Lung (tissue), 12 donors: Measurements from ENCODE around the gene ZYG11B. TPM values are rescaled to one million over a fixed set of nuclear protein-coding genes. Genes with fewer than 3 reads are reported as not detected.
A peak's percentile ranks its signal among the peaks of the same experiment; 100 is the strongest.
"Not testable (repeated sequence)": the region's sequence is repeated elsewhere in the genome, so short reads cannot be mapped to it uniquely, and the experiment has no call there.

Experiments used
- ATAC-seq: fragments of 200-7000 bp; cut with Tn5 transposase; one replicate; pipeline ENCODE4 v1.9.1; 2020; ENCODE audit warnings: moderate number of reproducible peaks; ENCODE audit not compliant: insufficient read depth, low FRiP score
- DNase-seq, 3 donors: peaks; one replicate each; pipeline ENCODE4 v3.0.0-alpha.2; 2013 to 2017
- H3K27ac ChIP-seq, 2 donors: one replicate each; pipeline ENCODE4 v1.5.1; 2013; ENCODE audit warnings: mild to moderate bottlenecking in 2 of 2, moderate library complexity in 2 of 2, control low read depth in 1 of 2, inconsistent platforms in 1 of 2, low read depth in 1 of 2, low read length in 1 of 2
- H3K27me3 ChIP-seq, 3 donors: one replicate each; pipeline ENCODE4 v1.5.1; 2013; ENCODE audit warnings: low read length in 2 of 3; ENCODE audit not compliant: control insufficient read depth in 3 of 3, insufficient read depth in 3 of 3
- H3K36me3 ChIP-seq, 4 donors: one replicate each; pipeline ENCODE4 v1.5.1; 2013; ENCODE audit warnings: low read length in 4 of 4, mild to moderate bottlenecking in 1 of 4, moderate library complexity in 1 of 4; ENCODE audit not compliant: control insufficient read depth in 4 of 4, insufficient read depth in 4 of 4
- H3K4me1 ChIP-seq, 5 donors: one replicate each; pipeline ENCODE4 v1.5.1; 2013; ENCODE audit warnings: low read length in 5 of 5, mild to moderate bottlenecking in 2 of 5, moderate library complexity in 1 of 5; ENCODE audit not compliant: control insufficient read depth in 5 of 5, insufficient read depth in 5 of 5
- H3K4me3 ChIP-seq: one replicate; pipeline ENCODE4 v1.5.1; 2013; ENCODE audit warnings: mild to moderate bottlenecking, control low read depth, moderate library complexity
- H3K9ac ChIP-seq, 2 donors: one replicate each; pipeline ENCODE4 v1.5.1; 2013; ENCODE audit warnings: low read length in 2 of 2, control low read depth in 1 of 2; ENCODE audit not compliant: insufficient read depth in 1 of 2
- H3K9me3 ChIP-seq, 4 donors: one replicate each; pipeline ENCODE4 v1.5.1; 2013; ENCODE audit warnings: low read length in 3 of 4, mild to moderate bottlenecking in 1 of 4, moderate library complexity in 1 of 4; ENCODE audit not compliant: control insufficient read depth in 4 of 4, insufficient read depth in 3 of 4
- CTCF ChIP-seq: IDR thresholded peaks from 2 replicates; pipeline ENCODE4 v1.5.1; 2012; ENCODE audit warnings: mild to moderate bottlenecking; ENCODE audit errors: control extremely low read depth, extremely low read depth
- WGBS, 2 donors: extraction: QIAGEN DNeasy Blood & Tissue Kit; methylation state at CpG; one replicate each; pipeline ENCODE4 v1.1.7; 2013; 5-methylcytosine and 5-hydroxymethylcytosine counted together
- polyA plus RNA-seq, 2 donors: library from polyadenylated mRNA; stranded (reverse); fragments of 200-250 nt; gene quantifications; one replicate each; pipeline ENCODE4 v1.2.1, GENCODE V29; 2013
- total RNA-seq, 2 donors: library from RNA; depleted of rRNA in 1 of 2; stranded (reverse); fragments of >200 nt in 1 of 2; gene quantifications; one replicate each; pipeline ENCODE4 v1.2.1, GENCODE V29; 2014 to 2021
- donor health status: control.
- donor health status: control.
- donor health status: Bipolar disorder and iron deficiency.
- donor health status: healthy.
- donor health status: DM: yes; HTN: yes; CAD: no.

Gene ZYG11B
- total and polyA plus RNA-seq, 4 donors: 5.7 to 39.0 (median 16.8) TPM

GRCh38 chr1:52801011-52801410 is 74.8 kb downstream of the ZYG11B start:
- TF ChIP-seq CTCF: no peak
- H3K36me3 ChIP-seq: peaks cover 12 to 17% (median 15%) of the 10 kb centered on the region in 4 donors
- H3K9ac ChIP-seq: no peak overlapping the region
- no peak overlapping the region for H3K27ac ChIP-seq
- H3K4me3 ChIP-seq: no peak overlapping the region
- H3K27me3 ChIP-seq: no peaks in the 10 kb centered on the region
- no peaks in the 10 kb centered on the region for H3K4me1 ChIP-seq
- no peaks in the 10 kb centered on the region for H3K9me3 ChIP-seq
- no peak for ATAC-seq
- no peak for DNase-seq

DNA sequence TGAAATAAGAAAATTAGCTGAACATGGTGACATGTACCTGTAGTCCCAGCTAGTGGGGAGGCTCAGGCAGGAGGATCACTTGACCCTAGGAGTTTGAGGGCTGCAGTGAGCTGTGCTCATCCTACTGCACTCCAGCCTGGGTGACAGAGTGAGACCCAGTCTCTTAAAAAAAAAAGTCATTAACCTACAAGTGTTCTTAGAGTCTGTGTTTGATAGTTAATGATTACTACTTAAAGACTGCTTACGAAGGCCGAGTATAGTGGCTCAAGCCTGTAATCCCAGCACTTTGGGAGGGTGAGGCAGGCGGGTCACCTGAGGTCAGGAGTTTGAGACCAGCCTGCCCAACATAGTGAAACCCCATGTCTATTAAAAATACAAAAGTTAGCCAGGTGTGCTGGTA is 77.8 kb downstream of the ZYG11B start:
- not testable (repeated sequence) for H3K4me3 ChIP-seq, H3K9ac ChIP-seq, ATAC-seq, H3K27me3 ChIP-seq, H3K27ac ChIP-seq, DNase-seq, H3K4me1 ChIP-seq, H3K9me3 ChIP-seq
- 79 to 90% methylated on average over 3 of the region's 3 CpGs for WGBS, 2 donors
- peaks cover 6 to 13% (median 7%) of the 10 kb centered on the region in 4 donors for H3K36me3 ChIP-seq

DNA sequence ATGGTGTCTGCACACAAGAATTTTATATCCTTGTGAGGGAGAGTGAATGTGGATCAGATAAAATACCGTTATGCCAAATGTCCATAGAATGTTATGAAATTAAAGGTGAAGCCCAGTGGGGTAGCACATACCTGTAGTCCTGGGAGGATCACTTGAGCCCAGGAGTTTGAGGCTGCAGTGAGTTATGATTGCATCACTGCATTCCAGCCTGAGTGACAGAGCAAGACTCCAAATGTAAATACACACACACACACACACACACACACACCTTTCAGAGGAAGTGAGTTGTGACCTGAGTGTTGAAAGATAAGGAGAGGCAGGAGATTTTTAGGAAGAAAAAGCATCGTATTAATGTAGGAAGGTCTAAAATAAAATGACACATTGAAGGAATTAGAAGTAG is 88.2 kb downstream of the ZYG11B start:
- H3K4me1 ChIP-seq: no peaks in the 10 kb centered on the region
- H3K4me3 ChIP-seq: no peak overlapping the region
- TF ChIP-seq CTCF: no peak
- no peak overlapping the region for H3K9ac ChIP-seq
- H3K36me3 ChIP-seq: peaks cover 15 to 32% (median 21%) of the 10 kb centered on the region in 4 donors
- ATAC-seq (peak; percentile 47), DNase-seq (peak in 1 of 3 donors; percentile 41)
- no peak overlapping the region for H3K27ac ChIP-seq
- H3K27me3 ChIP-seq: no peaks in the 10 kb centered on the region
- WGBS, 2 donors: 63 to 69% methylated on average over 2 of the region's 2 CpGs
- H3K9me3 ChIP-seq: no peaks in the 10 kb centered on the region

DNA sequence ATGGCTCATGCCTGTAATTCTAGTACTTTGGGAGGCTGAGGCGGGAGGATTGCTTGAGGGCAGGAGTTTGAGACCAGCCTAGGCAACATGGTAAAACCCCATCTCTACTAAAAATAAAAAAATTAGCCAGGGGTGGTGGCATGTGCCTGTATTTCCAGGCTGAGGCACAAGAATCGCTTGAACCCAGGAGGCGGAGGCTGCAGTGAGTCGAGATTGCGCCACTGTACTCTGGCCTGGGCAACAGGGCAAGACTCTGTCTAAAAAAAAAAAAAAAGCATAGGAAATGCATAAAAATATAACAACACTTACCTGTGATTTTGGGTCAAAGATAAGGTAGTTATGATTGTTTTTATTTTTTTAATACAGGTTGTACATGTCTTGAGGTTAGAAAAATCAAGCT is 94.6 kb downstream of the ZYG11B start:
- WGBS, 2 donors: 94 to 95% methylated on average over 5 of the region's 5 CpGs
- not testable (repeated sequence) for H3K4me1 ChIP-seq, H3K27me3 ChIP-seq, ATAC-seq, H3K9ac ChIP-seq, H3K27ac ChIP-seq, H3K4me3 ChIP-seq, H3K9me3 ChIP-seq, DNase-seq
- H3K36me3 ChIP-seq: peaks cover 7 to 28% (median 21%) of the 10 kb centered on the region in 4 donors

DNA sequence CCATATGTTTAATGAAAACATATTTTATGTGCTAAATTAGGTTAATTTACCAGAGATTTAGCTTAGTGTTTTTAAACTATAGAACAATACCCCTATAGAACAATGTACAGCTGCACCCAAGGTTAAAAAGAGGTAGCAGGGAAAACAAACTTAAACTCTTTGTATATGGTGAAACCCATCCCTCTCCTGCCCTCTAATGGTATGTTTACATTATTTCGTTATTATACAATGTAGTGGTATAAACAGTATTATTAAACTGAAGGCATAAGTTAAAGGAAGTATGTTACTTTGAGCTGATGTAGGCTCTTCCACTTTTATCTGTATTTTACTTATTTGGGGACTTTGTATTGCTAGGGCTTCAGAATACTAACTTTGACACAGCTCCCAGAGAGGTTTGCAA is 99.6 kb downstream of the ZYG11B start:
- peak in 2 of 3 donors; percentile 24 to 38 for DNase-seq

More for the DNA sequence above, 99.6 kb downstream of the ZYG11B start:
- H3K36me3 ChIP-seq: peaks cover 7 to 16% (median 8%) of the 10 kb centered on the region in 4 donors
- no peaks in the 10 kb centered on the region for H3K4me1 ChIP-seq
- H3K4me3 ChIP-seq: no peak overlapping the region
- no peak for TF ChIP-seq CTCF
- no peaks in the 10 kb centered on the region for H3K27me3 ChIP-seq
- no peak overlapping the region for H3K27ac ChIP-seq
- ATAC-seq: no peak
- no peaks in the 10 kb centered on the region for H3K9me3 ChIP-seq
- WGBS, 2 donors: 13 to 19% methylated on average over 1 of the region's 1 CpG
- H3K9ac ChIP-seq: no peak overlapping the region
